Esophagus squamous epithelium (tissue), 4 donors: ENCODE data around the gene SPOCK1.

Experiments
- CTCF ChIP-seq, 6 experiments: fragments of 450-650 bp in 4 of 6; fragments of 200-600 bp in 2 of 6; sonication (generic) in 2 of 6; IDR thresholded peaks; one replicate each; pipeline ENCODE4 v1.5.1; 2016 to 2019; ENCODE audit warnings: antibody characterized with exemption in 6 of 6, mild to moderate bottlenecking in 4 of 6, moderate library complexity in 4 of 6
- POLR2A ChIP-seq, 4 donors: fragments of 450-650 bp; IDR thresholded peaks; one replicate each; pipeline ENCODE4 v1.6.1; 2017; ENCODE audit warnings: antibody characterized with exemption in 4 of 4, mild to moderate bottlenecking in 4 of 4, moderate library complexity in 3 of 4

GRCh38 chr5:137260820-137261695 lies 238.1 kb downstream of the SPOCK1 start:
- TF ChIP-seq CTCF (IDR thresholded peaks at IDR 0.05) (no peak), POLR2A (IDR thresholded peaks at IDR 0.05) (no peak)
